Measurements from ENCODE around the gene LAD1.

DNA sequence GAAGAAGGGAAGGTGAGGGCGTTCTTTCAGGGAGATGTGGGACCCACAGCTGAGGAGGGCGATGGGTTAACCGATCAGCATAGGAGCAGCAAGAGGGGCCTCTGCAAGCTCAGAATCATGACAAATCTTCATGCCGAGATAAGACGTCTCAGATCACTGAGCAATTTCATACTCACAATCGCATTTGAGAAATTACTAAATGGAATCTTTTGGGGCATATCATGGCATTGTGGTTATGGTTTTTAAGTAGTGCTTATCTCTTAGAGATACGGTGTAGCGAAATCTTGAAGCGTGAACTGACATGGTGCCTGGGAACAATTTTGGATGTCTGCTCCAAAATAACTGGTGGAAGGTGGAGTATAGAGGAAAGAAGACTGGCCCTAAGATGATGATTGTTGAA lies 27.8 kb downstream of the LAD1 start:
- TF ChIP-seq, protein P1, sequence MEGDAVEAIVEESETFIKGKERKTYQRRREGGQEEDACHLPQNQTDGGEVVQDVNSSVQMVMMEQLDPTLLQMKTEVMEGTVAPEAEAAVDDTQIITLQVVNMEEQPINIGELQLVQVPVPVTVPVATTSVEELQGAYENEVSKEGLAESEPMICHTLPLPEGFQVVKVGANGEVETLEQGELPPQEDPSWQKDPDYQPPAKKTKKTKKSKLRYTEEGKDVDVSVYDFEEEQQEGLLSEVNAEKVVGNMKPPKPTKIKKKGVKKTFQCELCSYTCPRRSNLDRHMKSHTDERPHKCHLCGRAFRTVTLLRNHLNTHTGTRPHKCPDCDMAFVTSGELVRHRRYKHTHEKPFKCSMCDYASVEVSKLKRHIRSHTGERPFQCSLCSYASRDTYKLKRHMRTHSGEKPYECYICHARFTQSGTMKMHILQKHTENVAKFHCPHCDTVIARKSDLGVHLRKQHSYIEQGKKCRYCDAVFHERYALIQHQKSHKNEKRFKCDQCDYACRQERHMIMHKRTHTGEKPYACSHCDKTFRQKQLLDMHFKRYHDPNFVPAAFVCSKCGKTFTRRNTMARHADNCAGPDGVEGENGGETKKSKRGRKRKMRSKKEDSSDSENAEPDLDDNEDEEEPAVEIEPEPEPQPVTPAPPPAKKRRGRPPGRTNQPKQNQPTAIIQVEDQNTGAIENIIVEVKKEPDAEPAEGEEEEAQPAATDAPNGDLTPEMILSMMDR (IDR thresholded peaks at IDR 0.05 in 4 of 5, conservative IDR thresholded peaks at IDR 0.05 in 1 of 5), result no peak
- no peak for TF ChIP-seq POLR2A (IDR thresholded peaks at IDR 0.05)
